ENCODE data around the gene FOCAD. TPM values are rescaled to one million over a fixed set of nuclear protein-coding genes. Genes with fewer than 3 reads are reported as not detected.

Gene FOCAD
- total RNA-seq, 1 experiment from 2014 or later = 43.3 TPM

- no peaks in the 10 kb centered on the region for H3K27me3 Mint-ChIP-seq (ENCODE audit: low read depth)
- no peak overlapping the region for H3K4me2 ChIP-seq (ENCODE audit: insufficient read depth, insufficient read length, low read length)
- H3K79me1 ChIP-seq (ENCODE audit: insufficient read depth, low read depth, low read length, poor library complexity, severe bottlenecking) = no peaks in the 10 kb centered on the region
Measured at GRCh38 chr9:20989923-20990341, 305.9 kb downstream of the FOCAD start.

More at GRCh38 chr9:20989923-20990341, 305.9 kb downstream of the FOCAD start:
- Mint-ChIP-seq H3K4me3 (no peak overlapping the region), H3K4me1 (peaks cover 9 to 17% of the 10 kb centered on the region in 2 experiments), H3K36me3 (ENCODE audit: insufficient read depth in 1 of 3, low read depth in 3 of 3) (peaks cover 17 to 55% (median 40%) of the 10 kb centered on the region in 3 experiments; a peak in 6 of 7 replicates), H3K27ac (peak overlapping the region in 2 of 3 experiments; percentile 65 to 77; a peak in 3 of 7 replicates), H3K9me3 (no peaks in the 10 kb centered on the region)
- no peak for DNase-seq
- Histone ChIP-seq H2AK5ac (ENCODE audit: insufficient read length, low read length) (no peak overlapping the region), H3K79me2 (ENCODE audit: insufficient read depth, low read length) (no peaks in the 10 kb centered on the region), H3T11ph (ENCODE audit: low read length) (no peak overlapping the region), H3K4me1 (ENCODE audit: insufficient read depth, low read length) (no peaks in the 10 kb centered on the region), H3K23ac (ENCODE audit: insufficient read length, low read depth, low read length) (no peak overlapping the region), H2AFZ (ENCODE audit: low read length) (no peak overlapping the region), H2BK15ac (ENCODE audit: low read depth, low read length) (no peak overlapping the region), H3K18ac (ENCODE audit: insufficient read length, low read depth, low read length) (no peak overlapping the region), H3K9ac (ENCODE audit: extremely low read depth, insufficient read length, low read length) (no peak overlapping the region), H3K4ac (ENCODE audit: low read depth, low read length) (no peak overlapping the region), H3K23me2 (ENCODE audit: insufficient read length, low read depth, low read length, poor library complexity, severe bottlenecking) (no peaks in the 10 kb centered on the region), H3K9me3 (ENCODE audit: control insufficient read depth, low read depth, low read length) (no peaks in the 10 kb centered on the region), H3K27ac (ENCODE audit: insufficient read length, low read depth, low read length) (no peak overlapping the region), H2BK120ac (ENCODE audit: low read depth, low read length, poor library complexity, severe bottlenecking) (no peak overlapping the region), H3K56ac (ENCODE audit: insufficient read length, low read depth, low read length) (no peak overlapping the region), H4K5ac (ENCODE audit: insufficient read length, low read depth, low read length) (no peak overlapping the region), H2BK12ac (ENCODE audit: insufficient read length, low read depth, low read length) (no peak overlapping the region), H4K91ac (ENCODE audit: insufficient read length, low read depth, low read length) (no peak overlapping the region), H3K14ac (ENCODE audit: insufficient read depth, low read length) (no peak overlapping the region), H4K20me1 (ENCODE audit: control insufficient read depth, insufficient read depth, insufficient read length) (no peaks in the 10 kb centered on the region), H2BK5ac (ENCODE audit: insufficient read length, low read length) (no peak overlapping the region), H2BK20ac (ENCODE audit: low read depth, low read length, poor library complexity, severe bottlenecking) (no peak overlapping the region), H4K8ac (replicated peaks; ENCODE audit: insufficient read length, low read depth, low read length) (no peak overlapping the region), H3K27me3 (ENCODE audit: insufficient read depth, low read length) (no peaks in the 10 kb centered on the region)
- TF ChIP-seq CTCF (conservative IDR thresholded peaks at IDR 0.05) = no peak
- no CpG with 5 or more reads among the region's 6 CpGs for WGBS (ENCODE audit: extremely low coverage, insufficient read length, low lambda C conversion rate)
